ENCODE measurements around the gene GP2. TPM values are rescaled to one million over a fixed set of nuclear protein-coding genes. Genes with fewer than 3 reads are reported as not detected.

Gene GP2
- polyA plus RNA-seq, 1 of the 3 experiments (the other 2 are of a cell fraction) = not detected

- DNase-seq = no peak
- no peaks in the 10 kb centered on the region for H3K27me3 ChIP-seq (ENCODE audit: insufficient read depth)
- H3F3A ChIP-seq (replicated peaks; ENCODE audit: insufficient read depth) = no peaks in the 10 kb centered on the region
- no peaks in the 10 kb centered on the region for H3K9me3 ChIP-seq
- 0% methylated on average over 2 of the region's 2 CpGs for WGBS (ENCODE audit: low lambda C conversion rate)
- H2AFZ ChIP-seq (ENCODE audit: low read depth) = no peak overlapping the region
- no peaks in the 10 kb centered on the region for H3K36me3 ChIP-seq (replicated peaks in 1 of 2; ENCODE audit: control insufficient read depth in 1 of 2, insufficient read depth in 2 of 2, low read length in 1 of 2)
- H3K4me1 ChIP-seq (ENCODE audit: control insufficient read depth in 1 of 2, insufficient read depth in 2 of 2, low read depth in 1 of 2, low read length in 1 of 2) = no peaks in the 10 kb centered on the region
- no peak overlapping the region for H3K9ac ChIP-seq
- no peaks in the 10 kb centered on the region for H3K79me2 ChIP-seq (ENCODE audit: insufficient read depth)
- no peak overlapping the region for H3K4me2 ChIP-seq
- no peak overlapping the region for H3K27ac ChIP-seq (ENCODE audit: low read depth in 2 of 2, low read length in 1 of 2)
- H3K4me3 ChIP-seq (ENCODE audit: low read depth in 2 of 2, low read length in 1 of 2) = no peak overlapping the region
- no peak for TF ChIP-seq IRF3 (IDR thresholded peaks at IDR 0.05; ENCODE audit: low read depth, low read length)
- TF ChIP-seq FOSL2 (IDR thresholded peaks at IDR 0.05; ENCODE audit: borderline replicate concordance, low read depth) = no peak
- peak; percentile 79 for TF ChIP-seq REST (IDR thresholded peaks at IDR 0.05; ENCODE audit: low read depth, low read length)
- no peak for TF ChIP-seq PBX3 (IDR thresholded peaks at IDR 0.05)
- TF ChIP-seq TEAD4 (IDR thresholded peaks at IDR 0.05; ENCODE audit: borderline replicate concordance, insufficient read depth) = no peak
- no peaks in the 10 kb centered on the region for H3K9me2 ChIP-seq
- ChIA-PET POLR2A (no interaction called here), CTCF (interaction anchor here (2.1 to 2.8 kb wide), 2 partner anchors 28 to 364 kb away, joined by 9 to 11 read pairs; no protein-coding TSS in a partner anchor)
- no peaks in the 10 kb centered on the region for H4K20me1 ChIP-seq (ENCODE audit: insufficient read depth)
Observed at GRCh38 chr16:20271893-20272292, 55.4 kb downstream of the GP2 start.

- Histone ChIP-seq H3K4me3 (ENCODE audit: low read depth in 2 of 2, low read length in 1 of 2) (no peak overlapping the region), H3K4me2 (no peak overlapping the region), H3K4me1 (ENCODE audit: control insufficient read depth in 1 of 2, insufficient read depth in 2 of 2, low read depth in 1 of 2, low read length in 1 of 2) (no peaks in the 10 kb centered on the region), H3K79me2 (ENCODE audit: insufficient read depth) (no peaks in the 10 kb centered on the region), H3K27ac (ENCODE audit: low read depth in 2 of 2, low read length in 1 of 2) (no peak overlapping the region), H3K9me3 (no peaks in the 10 kb centered on the region), H3F3A (replicated peaks; ENCODE audit: insufficient read depth) (no peaks in the 10 kb centered on the region), H3K36me3 (replicated peaks in 1 of 2; ENCODE audit: control insufficient read depth in 1 of 2, insufficient read depth in 2 of 2, low read length in 1 of 2) (no peaks in the 10 kb centered on the region), H2AFZ (ENCODE audit: low read depth) (no peak overlapping the region), H4K20me1 (ENCODE audit: insufficient read depth) (no peaks in the 10 kb centered on the region), H3K9me2 (no peaks in the 10 kb centered on the region), H3K9ac (no peak overlapping the region), H3K27me3 (ENCODE audit: insufficient read depth) (no peaks in the 10 kb centered on the region)
- 32% methylated on average over 5 of the region's 5 CpGs for WGBS (ENCODE audit: low lambda C conversion rate)
- ChIA-PET CTCF (interaction anchor here (1.3 to 1.6 kb wide), 2 partner anchors 32 to 361 kb away, joined by 3 to 5 read pairs; no protein-coding TSS in a partner anchor), POLR2A (no interaction called here)
- no peak for DNase-seq
- TF ChIP-seq USF2 (IDR thresholded peaks at IDR 0.05; ENCODE audit: borderline replicate concordance, low read depth, low read length) (no peak), FOSL2 (IDR thresholded peaks at IDR 0.05; ENCODE audit: borderline replicate concordance, low read depth) (no peak), PBX3 (IDR thresholded peaks at IDR 0.05) (no peak), SIN3A (IDR thresholded peaks at IDR 0.05; ENCODE audit: borderline replicate concordance, low read depth, low read length) (no peak), RXRA (IDR thresholded peaks at IDR 0.05; ENCODE audit: borderline replicate concordance, low read depth) (no peak), SMC3 (IDR thresholded peaks at IDR 0.05; ENCODE audit: low read depth, low read length) (no peak), JUND (IDR thresholded peaks at IDR 0.05) (no peak), NFIC (IDR thresholded peaks at IDR 0.05; ENCODE audit: borderline replicate concordance) (no peak), FOXJ3 (CRISPR knock-in tag; IDR thresholded peaks at IDR 0.05) (no peak), TCF12 (IDR thresholded peaks at IDR 0.05) (no peak), ELF1 (IDR thresholded peaks at IDR 0.05) (no peak), IRF3 (IDR thresholded peaks at IDR 0.05; ENCODE audit: low read depth, low read length) (no peak), USF1 (IDR thresholded peaks at IDR 0.05; ENCODE audit: borderline replicate concordance, low read depth) (no peak), TEAD4 (IDR thresholded peaks at IDR 0.05; ENCODE audit: borderline replicate concordance, insufficient read depth) (no peak), TAF1 (IDR thresholded peaks at IDR 0.05; ENCODE audit: borderline replicate concordance, low read depth, low read length) (no peak)
Observed at GRCh38 chr16:20268409-20268808, 58.9 kb downstream of the GP2 start.

All from SK-N-SH (cell line).